ENCODE results near the gene SPATA22. TPM values are rescaled to one million over a fixed set of nuclear protein-coding genes. Genes with fewer than 3 reads are reported as not detected.
"Not testable (repeated sequence)": the region's sequence is repeated elsewhere in the genome, so short reads cannot be mapped to it uniquely, and the experiment has no call there.

Gene SPATA22
- total and polyA plus RNA-seq, 3 donors from 2014 or later: 100 to 368 (median 114) TPM

DNA sequence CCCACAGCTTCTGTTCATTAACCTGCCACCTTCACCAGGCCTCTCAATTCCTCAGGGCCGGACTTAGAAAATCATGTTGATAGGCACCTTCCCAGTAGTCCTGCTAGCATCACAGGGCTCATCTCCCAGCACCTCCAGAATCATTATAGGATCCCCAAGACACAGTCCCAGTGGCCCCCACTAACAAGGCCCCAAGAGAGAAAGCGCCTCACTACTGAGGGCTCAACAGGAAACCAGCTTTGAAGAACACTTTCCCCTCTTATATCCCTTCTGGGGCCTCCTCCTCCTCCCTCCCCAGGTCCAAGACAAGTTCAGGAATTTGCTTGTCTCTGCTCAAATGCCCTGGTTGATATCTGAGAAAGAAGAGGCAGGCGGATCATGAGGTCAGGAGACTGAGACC, 60.5 kb downstream of the SPATA22 start, which contains the start of gene OR3A3:
OR3A3 (plus strand) TSS at position 301 of the 400 bp plus-strand sequence.
- H3K4me1 ChIP-seq: no peaks in the 10 kb centered on the region
- H3K27ac ChIP-seq: no peak within 1 kb of the TSS
- no peak for DNase-seq
- no peaks in the 10 kb centered on the region for H3K36me3 ChIP-seq (ENCODE audit: low read depth, missing control alignments)
- H3K27me3 ChIP-seq: no peaks in the 10 kb centered on the region
- no peaks in the 10 kb centered on the region for H3K9me3 ChIP-seq
- H3K4me3 ChIP-seq: no peak within 1 kb of the TSS
- no peak for TF ChIP-seq POLR2A (IDR thresholded peaks at IDR 0.05)
- TF ChIP-seq, protein P1, sequence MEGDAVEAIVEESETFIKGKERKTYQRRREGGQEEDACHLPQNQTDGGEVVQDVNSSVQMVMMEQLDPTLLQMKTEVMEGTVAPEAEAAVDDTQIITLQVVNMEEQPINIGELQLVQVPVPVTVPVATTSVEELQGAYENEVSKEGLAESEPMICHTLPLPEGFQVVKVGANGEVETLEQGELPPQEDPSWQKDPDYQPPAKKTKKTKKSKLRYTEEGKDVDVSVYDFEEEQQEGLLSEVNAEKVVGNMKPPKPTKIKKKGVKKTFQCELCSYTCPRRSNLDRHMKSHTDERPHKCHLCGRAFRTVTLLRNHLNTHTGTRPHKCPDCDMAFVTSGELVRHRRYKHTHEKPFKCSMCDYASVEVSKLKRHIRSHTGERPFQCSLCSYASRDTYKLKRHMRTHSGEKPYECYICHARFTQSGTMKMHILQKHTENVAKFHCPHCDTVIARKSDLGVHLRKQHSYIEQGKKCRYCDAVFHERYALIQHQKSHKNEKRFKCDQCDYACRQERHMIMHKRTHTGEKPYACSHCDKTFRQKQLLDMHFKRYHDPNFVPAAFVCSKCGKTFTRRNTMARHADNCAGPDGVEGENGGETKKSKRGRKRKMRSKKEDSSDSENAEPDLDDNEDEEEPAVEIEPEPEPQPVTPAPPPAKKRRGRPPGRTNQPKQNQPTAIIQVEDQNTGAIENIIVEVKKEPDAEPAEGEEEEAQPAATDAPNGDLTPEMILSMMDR (IDR thresholded peaks at IDR 0.05): no peak
- intact Hi-C loops (cut with DNase I; ENCODE audit: low total_unique reads): no loop called here
- 88% methylated on average over 3 of the region's 3 CpGs for WGBS, 2 donors

DNA sequence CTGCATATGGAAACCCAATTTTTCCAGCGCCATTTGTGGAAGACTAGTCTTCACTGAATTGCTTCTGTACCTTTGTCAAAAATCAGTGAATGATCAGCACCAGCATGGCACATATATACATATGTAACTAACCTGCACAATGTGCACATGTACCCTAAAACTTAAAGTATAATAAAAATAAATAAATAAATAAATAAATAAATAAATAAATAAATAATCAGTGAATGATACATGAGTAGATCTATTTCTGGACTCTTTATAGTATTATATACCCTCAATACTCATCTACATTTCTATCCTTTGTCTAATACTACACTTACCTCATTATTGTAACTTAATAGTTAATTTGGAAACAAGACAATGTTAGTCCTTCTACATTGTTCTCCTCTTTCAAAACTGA, 67.8 kb downstream of the SPATA22 start:
- H3K36me3 ChIP-seq (ENCODE audit: low read depth, missing control alignments); intact Hi-C loops (cut with DNase I; ENCODE audit: low total_unique reads); H3K4me1 ChIP-seq; H3K9me3 ChIP-seq; DNase-seq; H3K4me3 ChIP-seq; H3K27me3 ChIP-seq; H3K27ac ChIP-seq: not testable (repeated sequence)
- WGBS, 2 donors: 70 to 81% methylated on average over 1 of the region's 1 CpG

DNA sequence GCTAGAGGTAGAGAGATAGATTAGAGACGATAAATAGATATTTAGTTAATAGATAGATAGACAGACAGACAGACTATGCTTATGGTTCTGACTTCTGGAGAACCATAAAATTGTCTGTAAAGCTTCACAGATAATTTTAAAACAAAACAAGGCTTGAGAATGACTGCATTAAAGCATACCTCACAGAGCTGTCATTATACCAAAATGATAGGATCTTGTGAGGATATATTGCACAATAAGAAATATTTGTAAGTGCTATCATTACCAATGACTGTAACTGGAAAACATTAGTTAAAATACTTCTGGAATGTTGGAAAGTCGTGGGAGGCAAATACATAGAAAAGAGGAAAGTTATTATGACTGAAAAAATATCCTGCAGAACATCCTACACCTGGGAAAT, 69.8 kb downstream of the SPATA22 start:
- Histone ChIP-seq H3K4me3 (no peak overlapping the region), H3K4me1 (no peaks in the 10 kb centered on the region), H3K36me3 (ENCODE audit: low read depth, missing control alignments) (no peaks in the 10 kb centered on the region), H3K9me3 (no peaks in the 10 kb centered on the region), H3K27me3 (no peaks in the 10 kb centered on the region), H3K27ac (no peak overlapping the region)
- TF ChIP-seq, protein P1 (IDR thresholded peaks at IDR 0.05): no peak
- TF ChIP-seq POLR2A (IDR thresholded peaks at IDR 0.05): no peak
- 67 to 77% methylated on average over 2 of the region's 2 CpGs for WGBS, 2 donors
- DNase-seq: no peak
- intact Hi-C loops (cut with DNase I; ENCODE audit: low total_unique reads): no loop called here

DNA sequence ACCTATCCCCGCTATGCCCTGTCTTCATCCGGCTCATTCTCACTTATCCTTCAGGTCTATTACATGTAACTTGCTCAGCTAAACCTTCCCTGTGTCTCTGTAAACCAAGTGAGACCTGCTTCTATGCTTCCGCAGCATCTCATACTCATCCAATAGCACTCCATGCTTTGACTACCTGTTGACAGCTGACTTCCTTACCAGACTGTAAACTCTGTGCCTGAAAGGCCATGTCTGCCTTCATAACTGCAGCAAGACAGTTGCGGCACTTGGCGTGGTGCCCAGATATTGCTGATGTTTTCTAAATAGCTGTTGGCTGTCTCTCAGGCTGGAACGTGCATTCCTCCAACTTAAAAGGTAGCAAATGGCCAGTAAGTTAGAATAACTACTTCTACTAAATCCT, 71.6 kb downstream of the SPATA22 start:
- 65 to 66% methylated on average over 6 of the region's 6 CpGs for WGBS, 2 donors
- no peaks in the 10 kb centered on the region for H3K36me3 ChIP-seq (ENCODE audit: low read depth, missing control alignments)
- intact Hi-C loops (cut with DNase I; ENCODE audit: low total_unique reads): no loop called here
- H3K4me3 ChIP-seq: no peak overlapping the region
- H3K27ac ChIP-seq: no peak overlapping the region
- H3K4me1 ChIP-seq: no peaks in the 10 kb centered on the region
- H3K9me3 ChIP-seq: no peaks in the 10 kb centered on the region
- TF ChIP-seq, protein P1 (IDR thresholded peaks at IDR 0.05): no peak
- no peak for TF ChIP-seq POLR2A (IDR thresholded peaks at IDR 0.05)
- H3K27me3 ChIP-seq: no peaks in the 10 kb centered on the region
- no peak for DNase-seq

- intact Hi-C loops (cut with DNase I; ENCODE audit: low total_unique reads): no loop called here
- WGBS, 2 donors: 77 to 84% methylated on average over 1 of the region's 1 CpG
- TF ChIP-seq, protein P1 (IDR thresholded peaks at IDR 0.05): no peak
- no peak for TF ChIP-seq POLR2A (IDR thresholded peaks at IDR 0.05)
Measured at GRCh38 chr17:3398310-3398709, 73.3 kb downstream of the SPATA22 start, which contains the start of gene OR1E1. OR1E1 (minus strand) TSS chr17:3398410; CDS start chr17:3398410, 0 bp downstream.

DNA sequence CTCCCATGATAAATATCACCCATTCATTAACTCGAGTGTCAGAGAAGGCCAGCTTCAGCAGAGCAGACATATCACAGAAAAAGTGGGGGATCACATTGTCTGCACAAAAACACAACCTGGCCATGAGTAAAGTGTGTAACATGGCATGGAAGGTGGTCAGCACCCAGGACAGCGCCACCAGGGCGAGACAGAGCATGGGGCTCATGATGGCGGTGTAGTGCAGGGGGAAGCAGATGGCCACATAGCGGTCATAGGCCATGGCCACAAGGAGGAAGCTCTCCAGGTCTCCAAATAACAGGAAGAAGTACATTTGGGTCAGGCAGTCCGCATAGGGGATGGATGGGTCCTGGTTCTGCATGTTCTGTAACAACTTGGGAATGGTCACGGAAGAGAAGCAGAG, 73.8 kb downstream of the SPATA22 start:
- H3K36me3 ChIP-seq (ENCODE audit: low read depth, missing control alignments); H3K4me1 ChIP-seq; intact Hi-C loops (cut with DNase I; ENCODE audit: low total_unique reads); H3K27me3 ChIP-seq; DNase-seq; H3K4me3 ChIP-seq; H3K9me3 ChIP-seq; H3K27ac ChIP-seq: not testable (repeated sequence)
- 46 to 57% methylated on average over 7 of the region's 7 CpGs for WGBS, 2 donors

More at GRCh38 chr17:3398310-3398709, 73.3 kb downstream of the SPATA22 start, which contains the start of gene OR1E1:
- Histone ChIP-seq H3K27me3 (no peaks in the 10 kb centered on the region), H3K4me3 (no peak within 1 kb of the TSS), H3K36me3 (ENCODE audit: low read depth, missing control alignments) (no peaks in the 10 kb centered on the region), H3K27ac (no peak within 1 kb of the TSS), H3K9me3 (no peaks in the 10 kb centered on the region), H3K4me1 (no peaks in the 10 kb centered on the region)
- no peak for DNase-seq

All from testis (tissue), 3 donors.